Adrenal gland (tissue), 5 donors: ENCODE results near the gene NDUFS2.

Source experiments
- CTCF ChIP-seq, 6 experiments: fragments of 450-650 bp in 4 of 6; fragments of 200-600 bp in 2 of 6; sonication (generic) in 1 of 6; IDR thresholded peaks; 1 replicate in 5 of 6; 2 replicates in 1 of 6; pipeline versions ENCODE4 v1.5.1 to v1.8.0; 2016 to 2021; ENCODE audit warnings: antibody characterized with exemption in 6 of 6, mild to moderate bottlenecking in 2 of 6, moderate library complexity in 1 of 6
- POLR2A ChIP-seq, 2 donors: fragments of 450-650 bp; IDR thresholded peaks; one replicate each; pipeline ENCODE4 v1.6.1; 2017; ENCODE audit warnings: antibody characterized with exemption in 2 of 2, mild to moderate bottlenecking in 2 of 2, moderate library complexity in 1 of 2
- donor health status: DM: no; HTN: no; CAD: no.

DNA sequence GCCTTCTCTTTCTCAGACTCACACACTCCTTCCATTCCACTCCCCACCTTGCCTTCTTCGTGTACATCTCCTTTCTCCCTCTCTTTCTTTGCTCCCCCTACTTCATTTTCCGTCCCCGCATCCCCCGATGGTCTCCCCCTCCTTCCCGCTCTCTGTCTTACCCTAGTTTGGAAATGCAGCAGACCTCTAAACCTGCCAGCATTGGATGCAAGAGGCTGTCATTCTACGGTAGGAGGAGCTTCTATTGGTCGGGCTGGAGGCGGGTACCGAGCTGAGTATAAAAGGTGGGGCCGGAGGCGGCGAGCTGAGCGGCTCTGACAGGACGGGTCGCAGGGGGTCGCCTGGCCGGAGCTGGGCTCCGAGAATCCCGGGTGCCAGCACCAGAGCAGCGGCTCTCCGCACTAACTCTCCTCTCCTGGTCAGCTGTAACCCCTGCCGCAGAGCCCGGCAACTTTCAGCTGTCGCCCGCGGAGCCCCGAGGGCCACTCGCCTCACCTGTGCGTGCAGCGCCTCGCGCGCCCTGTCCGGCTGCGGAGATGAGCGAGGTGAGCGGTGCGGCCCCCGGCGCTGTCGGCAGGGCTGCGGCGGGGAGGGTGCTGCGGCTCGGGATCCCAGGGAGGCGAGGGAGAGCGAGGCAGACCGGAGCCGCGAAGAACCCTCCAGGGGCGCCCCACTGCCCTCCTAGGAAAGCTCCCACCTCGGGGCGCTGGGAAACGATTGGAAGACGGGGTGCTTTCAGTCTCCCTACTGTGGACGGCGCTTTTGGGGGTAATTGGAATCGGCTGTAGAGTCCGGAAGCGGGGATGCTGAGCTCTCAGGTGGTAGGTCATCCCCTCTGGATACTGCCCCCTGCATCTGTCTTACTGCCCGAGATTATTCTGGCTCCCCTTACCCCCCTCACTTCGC lies 56.5 kb downstream of the NDUFS2 start, which contains the start of gene PCP4L1:
- TF ChIP-seq POLR2A (IDR thresholded peaks at IDR 0.05) (no peak), CTCF (IDR thresholded peaks at IDR 0.05) (no peak)
